Sigmoid colon (tissue), 7 donors: Measurements from ENCODE around the gene PAGR1. TPM values are rescaled to one million over a fixed set of nuclear protein-coding genes. Genes with fewer than 3 reads are reported as not detected.
"Not testable (repeated sequence)": the region's sequence is repeated elsewhere in the genome, so short reads cannot be mapped to it uniquely, and the experiment has no call there.

ENCODE experiments used
- DNase-seq: peaks from one replicate; pipeline ENCODE4 v3.0.0-alpha.2; 2019
- H3K27ac ChIP-seq, 4 donors: fragments of 200-600 bp; sonication (generic); one replicate each; pipeline ENCODE4 v1.5.1; 2016 to 2019; ENCODE audit warnings: mild to moderate bottlenecking in 1 of 4
- H3K27me3 ChIP-seq, 3 donors: fragments of 200-600 bp; sonication (generic); one replicate each; pipeline ENCODE4 v1.5.1; 2019; ENCODE audit warnings: mild to moderate bottlenecking in 1 of 3
- H3K36me3 ChIP-seq, 4 donors: fragments of 200-600 bp; sonication (generic); one replicate each; pipeline ENCODE4 v1.5.1; 2016 to 2019
- H3K4me1 ChIP-seq, 4 donors: fragments of 200-600 bp; sonication (generic); one replicate each; pipeline ENCODE4 v1.5.1; 2017 to 2019
- H3K4me3 ChIP-seq, 4 donors: fragments of 200-600 bp; sonication (generic); one replicate each; pipeline ENCODE4 v1.5.1; 2017 to 2019; ENCODE audit warnings: mild to moderate bottlenecking in 2 of 4, moderate library complexity in 1 of 4
- H3K9me3 ChIP-seq, 4 donors: fragments of 200-600 bp in 3 of 4; sonication (generic) in 3 of 4; one replicate each; pipeline versions ENCODE4 v1.5.1 to v1.6.1; 2013 to 2019
- CTCF ChIP-seq, 4 experiments: fragments of 450-650 bp in 3 of 4; fragments of 200-600 bp in 1 of 4; IDR thresholded peaks; one replicate each; pipeline ENCODE4 v1.5.1; 2016 to 2019; ENCODE audit warnings: antibody characterized with exemption in 4 of 4, mild to moderate bottlenecking in 3 of 4, moderate library complexity in 2 of 4
- EP300 ChIP-seq, 4 donors: sonication (generic); formaldehyde crosslinking; IDR thresholded peaks; one replicate each; pipeline ENCODE4 v1.6.1; 2017; ENCODE audit warnings: antibody characterized with exemption in 4 of 4
- POLR2A ChIP-seq, 2 donors: fragments of 450-650 bp; IDR thresholded peaks; one replicate each; pipeline ENCODE4 v1.6.1; 2016; ENCODE audit warnings: antibody characterized with exemption in 2 of 2, mild to moderate bottlenecking in 2 of 2, moderate library complexity in 2 of 2
- POLR2AphosphoS5 ChIP-seq, 4 donors: sonication (generic); formaldehyde crosslinking; IDR thresholded peaks; one replicate each; pipeline ENCODE4 v1.6.1; 2017; ENCODE audit warnings: antibody characterized with exemption in 4 of 4
- WGBS, 2 donors: extraction: QIAGEN DNeasy Blood & Tissue Kit; methylation state at CpG; one replicate each; pipeline ENCODE4 v1.1.7; 2013; 5-methylcytosine and 5-hydroxymethylcytosine counted together
- intact Hi-C: fragments of 100-400 bp; cut with DNase I; formaldehyde crosslinking; loops from one replicate; pipeline ENCODE4 v1.15.1; 2023
- polyA plus RNA-seq, 3 donors: library from polyadenylated mRNA; stranded (reverse); fragments of 200-250 nt; gene quantifications; one replicate each; pipeline ENCODE4 v1.2.3, GENCODE V29; 2013
- total RNA-seq, 4 donors: library from RNA; depleted of rRNA; stranded (reverse); fragments of >200 nt; gene quantifications; one replicate each; pipeline ENCODE4 v1.1.0, GENCODE V29; 2016
- donor health status: healthy with polysubstance abuse.
- donor health status: Bipolar disorder and iron deficiency.
- donor health status: healthy.

Gene PAGR1
- total and polyA plus RNA-seq, 7 donors = 18.5 to 36.6 (median 25.9) TPM

- Histone ChIP-seq H3K9me3 (no peaks in the 10 kb centered on the region), H3K4me3 (no peak overlapping the region), H3K4me1 (no peaks in the 10 kb centered on the region), H3K27ac (no peak overlapping the region), H3K36me3 (no peaks in the 10 kb centered on the region), H3K27me3 (no peaks in the 10 kb centered on the region)
- 41 to 69% methylated on average over 7 of the region's 7 CpGs for WGBS, 2 donors
- DNase-seq = no peak
- TF ChIP-seq CTCF (IDR thresholded peaks at IDR 0.05) (no peak), POLR2AphosphoS5 (IDR thresholded peaks at IDR 0.05) (no peak), POLR2A (IDR thresholded peaks at IDR 0.05) (no peak), EP300 (IDR thresholded peaks at IDR 0.05) (no peak)
- intact Hi-C loops = no loop called here
These were observed 45.6 kb upstream of the PAGR1 start for GRCh38 chr16:29770250-29770929.

GRCh38 chr16:29772330-29772729, 43.6 kb upstream of the PAGR1 start:
- H3K4me1 ChIP-seq, H3K9me3 ChIP-seq, H3K36me3 ChIP-seq, H3K4me3 ChIP-seq, H3K27ac ChIP-seq, DNase-seq, intact Hi-C loops, H3K27me3 ChIP-seq: not testable (repeated sequence)
- WGBS, 2 donors = 91 to 93% methylated on average over 7 of the region's 7 CpGs

GRCh38 chr16:29774730-29775129, 41.2 kb upstream of the PAGR1 start:
- intact Hi-C loops = no loop called here
- Histone ChIP-seq H3K4me1 (no peaks in the 10 kb centered on the region), H3K36me3 (no peaks in the 10 kb centered on the region), H3K9me3 (no peaks in the 10 kb centered on the region), H3K4me3 (no peak overlapping the region), H3K27ac (no peak overlapping the region), H3K27me3 (no peaks in the 10 kb centered on the region)
- WGBS, 2 donors = 90 to 95% methylated on average over 5 of the region's 5 CpGs
- no peak for DNase-seq
- TF ChIP-seq POLR2AphosphoS5 (IDR thresholded peaks at IDR 0.05) (no peak), CTCF (IDR thresholded peaks at IDR 0.05) (no peak), POLR2A (IDR thresholded peaks at IDR 0.05) (no peak), EP300 (IDR thresholded peaks at IDR 0.05) (no peak)

DNA sequence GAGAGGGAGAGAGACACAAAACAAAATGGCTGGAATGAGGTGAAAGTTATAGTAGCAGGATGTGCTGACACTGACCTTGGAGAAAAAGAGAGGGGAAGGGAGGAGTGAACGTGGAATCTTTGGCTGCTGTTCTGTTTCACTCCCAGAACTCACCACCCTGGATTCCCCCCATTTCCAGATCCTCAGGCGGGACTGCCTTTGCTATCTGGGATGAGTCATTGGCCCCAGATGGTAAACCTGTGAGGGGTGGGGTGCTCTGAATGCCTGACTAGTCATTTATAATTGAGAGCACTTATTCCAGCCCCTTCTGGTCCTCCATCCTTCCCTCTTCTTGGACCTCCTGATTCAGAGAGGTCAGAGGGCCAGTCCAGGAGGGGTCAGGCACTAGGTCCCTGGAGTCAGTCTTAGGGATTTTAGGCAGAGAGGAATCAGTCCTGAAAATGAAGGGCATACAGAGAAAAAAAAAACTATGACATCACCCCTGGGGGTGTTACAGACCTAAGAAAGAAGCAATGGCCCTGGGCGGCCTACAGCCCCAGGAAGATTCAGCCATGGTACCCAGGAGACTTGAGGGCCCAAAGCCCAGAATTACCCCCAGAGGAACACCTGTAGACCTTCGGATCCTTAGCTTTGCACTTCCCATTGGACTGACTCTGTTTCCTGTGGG, 40.1 kb upstream of the PAGR1 start:
- no peak for DNase-seq
- no peaks in the 10 kb centered on the region for H3K9me3 ChIP-seq
- WGBS, 2 donors = 66 to 75% methylated on average over 4 of the region's 4 CpGs
- TF ChIP-seq CTCF (IDR thresholded peaks at IDR 0.05) = no peak
- no peak for TF ChIP-seq POLR2A (IDR thresholded peaks at IDR 0.05)
- no peak for TF ChIP-seq POLR2AphosphoS5 (IDR thresholded peaks at IDR 0.05)
- no peak for TF ChIP-seq EP300 (IDR thresholded peaks at IDR 0.05)
- no peak overlapping the region for H3K27ac ChIP-seq
- intact Hi-C loops = no loop called here
- no peaks in the 10 kb centered on the region for H3K27me3 ChIP-seq
- no peak overlapping the region for H3K4me3 ChIP-seq
- H3K36me3 ChIP-seq = no peaks in the 10 kb centered on the region
- no peaks in the 10 kb centered on the region for H3K4me1 ChIP-seq

DNA sequence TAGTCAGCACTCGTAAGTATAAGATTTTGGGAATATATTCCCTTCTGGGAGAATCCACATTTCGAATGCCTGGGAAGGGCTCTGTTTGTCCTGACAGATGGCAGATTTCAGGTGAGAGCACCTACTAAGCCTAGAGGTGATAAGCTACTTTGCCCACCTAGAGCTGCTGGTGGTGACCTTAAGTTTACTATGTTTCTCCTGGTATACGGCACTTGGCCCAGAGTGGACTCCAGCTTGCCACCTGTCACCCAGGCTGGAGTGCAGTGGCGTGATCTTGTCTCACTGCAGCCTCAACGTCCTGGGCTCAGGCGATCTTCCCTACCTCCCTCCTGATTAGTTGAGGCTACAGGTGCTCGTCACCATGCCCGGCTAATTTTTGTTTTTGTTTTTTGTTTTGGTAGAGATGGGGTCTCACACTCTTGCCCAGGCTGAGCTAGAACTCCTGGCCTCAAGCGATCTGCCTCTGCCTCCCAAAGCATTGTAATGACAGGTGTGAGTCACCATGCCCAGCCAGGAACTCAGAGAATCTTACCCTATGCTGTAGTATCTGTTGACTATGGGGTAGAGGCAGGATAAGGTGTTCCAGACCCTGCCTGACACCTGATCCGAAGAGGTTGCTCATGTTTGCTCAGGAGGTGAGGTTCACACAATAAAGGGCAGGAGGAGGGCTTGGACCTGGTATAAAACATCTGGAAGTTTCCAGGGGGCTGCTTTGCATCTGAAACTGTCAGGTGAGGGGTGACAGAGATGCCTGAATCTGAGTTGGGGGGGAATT, 38.2 kb upstream of the PAGR1 start, which contains the start of gene ZG16:
Gene ZG16, plus strand, starts transcription at position 681 of the 775 bp plus-strand sequence. CDS start 1,011 bp downstream, outside the sequence.
- intact Hi-C loops = no loop called here
- H3K4me1 ChIP-seq = no peaks in the 10 kb centered on the region
- no peaks in the 10 kb centered on the region for H3K36me3 ChIP-seq
- no peaks in the 10 kb centered on the region for H3K9me3 ChIP-seq
- H3K27me3 ChIP-seq = no peaks in the 10 kb centered on the region
- no peak for DNase-seq
- no peak within 1 kb of the TSS for H3K27ac ChIP-seq
- no peak within 1 kb of the TSS for H3K4me3 ChIP-seq
- TF ChIP-seq POLR2A (IDR thresholded peaks at IDR 0.05) (no peak), CTCF (IDR thresholded peaks at IDR 0.05) (no peak), EP300 (IDR thresholded peaks at IDR 0.05) (no peak), POLR2AphosphoS5 (IDR thresholded peaks at IDR 0.05) (no peak)
- WGBS, 2 donors = 64 to 83% methylated on average over 10 of the region's 10 CpGs
